Loucy (cell line): ENCODE measurements around the gene CENPI.
"Not testable (repeated sequence)": the region's sequence is repeated elsewhere in the genome, so short reads cannot be mapped to it uniquely, and the experiment has no call there.

Source experiments
- CTCF ChIP-seq: fragments of 200-600 bp; sonication (generic); conservative IDR thresholded peaks from 2 replicates; pipeline ENCODE4 v1.5.1; 2014; ENCODE audit warnings: mild to moderate bottlenecking, antibody characterized with exemption, low read length
- EZH2phosphoT487 ChIP-seq: fragments of 200-600 bp; IDR thresholded peaks from 2 replicates; pipeline ENCODE4 v1.6.1; 2018; ENCODE audit warnings: antibody characterized with exemption, mild to moderate bottlenecking, moderate library complexity, borderline replicate concordance

GRCh38 chrX:101056551-101056950, 41.5 kb upstream of the CENPI start:
- TF ChIP-seq CTCF, EZH2phosphoT487: not testable (repeated sequence)
